IPS-NIHi11 (cell line): ENCODE data around the gene AMPH.
"Not testable (repeated sequence)": the region's sequence is repeated elsewhere in the genome, so short reads cannot be mapped to it uniquely, and the experiment has no call there.

Experiments
- DNase-seq: peaks from one replicate; pipeline ENCODE4 v3.0.0; 2012; ENCODE audit warnings: mixed read lengths, low spot score

Gene AMPH

DNA sequence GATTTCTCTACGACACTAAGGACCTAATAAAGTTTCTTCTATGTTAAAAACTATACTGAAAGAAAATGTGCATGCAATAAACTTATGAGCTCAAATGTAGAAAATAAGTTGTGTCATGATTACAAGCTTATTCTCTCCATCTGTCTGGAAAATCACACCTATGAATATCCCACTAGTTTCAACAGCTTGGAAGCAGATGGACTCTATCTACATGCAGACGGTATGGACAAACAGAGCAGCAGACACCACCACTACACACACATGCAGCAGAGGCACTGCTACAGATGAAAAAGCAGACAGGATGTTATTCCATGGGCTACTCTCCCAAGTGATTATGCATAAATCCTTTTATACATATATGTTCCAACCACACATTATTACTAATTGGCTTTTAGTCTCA, 234.3 kb downstream of the AMPH start:
- no peak for DNase-seq

DNA sequence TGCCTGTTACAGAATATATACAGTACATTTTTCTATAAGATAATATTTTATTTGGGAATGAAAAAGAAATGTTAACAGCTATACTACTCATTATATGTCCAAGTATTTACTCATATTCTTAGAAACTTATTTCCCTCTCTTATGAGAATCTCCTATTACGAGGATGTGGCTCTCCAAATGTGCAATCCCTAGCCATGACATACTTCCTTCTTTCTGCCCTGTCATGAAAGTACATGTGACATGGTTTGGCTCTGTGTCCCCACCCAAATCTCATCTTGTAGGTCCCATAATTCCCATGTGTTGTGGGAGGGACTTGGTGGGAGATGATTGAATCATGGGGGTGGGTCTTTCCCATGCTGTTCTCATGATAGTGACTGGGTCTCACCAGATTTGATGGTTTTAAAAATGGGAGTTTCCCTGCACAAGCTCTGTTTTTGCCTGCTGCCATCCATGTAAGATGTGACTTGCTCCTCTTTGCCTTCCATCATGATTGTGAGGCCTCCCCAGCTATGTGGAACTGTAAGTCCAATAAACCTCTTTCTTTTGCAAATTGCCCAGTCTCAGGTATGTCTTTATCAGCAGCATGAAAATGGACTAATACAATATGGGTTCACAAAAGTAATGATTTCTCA, 235.1 kb downstream of the AMPH start:
- DNase-seq, result not testable (repeated sequence)

DNA sequence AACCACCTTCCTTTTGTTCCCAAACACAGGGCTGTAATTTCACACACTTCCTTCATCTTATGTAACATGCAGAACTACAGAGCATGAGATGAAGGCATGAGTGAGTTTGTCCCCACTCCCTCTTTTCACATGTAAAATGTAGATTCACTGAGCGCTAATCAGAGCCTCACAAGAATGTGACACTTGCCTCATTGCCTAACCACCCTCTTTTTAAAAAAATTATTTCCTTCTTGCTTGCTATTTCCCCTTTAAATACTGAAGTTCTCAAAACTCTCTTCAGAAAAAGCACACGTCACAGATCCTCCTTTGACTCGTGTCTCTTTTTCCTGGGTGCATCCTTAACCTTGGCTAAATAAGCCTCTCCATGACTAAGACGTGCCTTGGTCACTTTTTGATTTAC, 236.5 kb downstream of the AMPH start:
- DNase-seq, result no peak

DNA sequence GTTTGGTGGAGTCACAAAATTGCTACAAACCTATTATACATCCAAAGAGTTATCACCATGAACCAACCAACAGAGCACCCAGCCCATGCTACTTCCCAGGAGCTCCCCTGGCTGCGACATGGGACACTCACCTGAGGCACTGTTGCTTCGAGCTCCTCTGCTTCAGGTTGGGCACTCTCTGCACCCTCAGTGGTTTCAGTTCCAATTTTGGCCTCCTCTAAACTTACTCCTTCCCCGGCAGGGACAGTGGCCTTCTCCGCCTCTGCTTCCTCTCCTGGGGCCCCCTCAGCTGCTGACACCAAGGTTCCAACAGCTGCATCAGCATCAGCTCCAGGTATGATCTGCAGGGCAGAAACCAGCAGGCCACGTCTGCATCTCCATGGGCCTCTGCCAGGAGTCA, 237.3 kb downstream of the AMPH start:
- no peak for DNase-seq

DNA sequence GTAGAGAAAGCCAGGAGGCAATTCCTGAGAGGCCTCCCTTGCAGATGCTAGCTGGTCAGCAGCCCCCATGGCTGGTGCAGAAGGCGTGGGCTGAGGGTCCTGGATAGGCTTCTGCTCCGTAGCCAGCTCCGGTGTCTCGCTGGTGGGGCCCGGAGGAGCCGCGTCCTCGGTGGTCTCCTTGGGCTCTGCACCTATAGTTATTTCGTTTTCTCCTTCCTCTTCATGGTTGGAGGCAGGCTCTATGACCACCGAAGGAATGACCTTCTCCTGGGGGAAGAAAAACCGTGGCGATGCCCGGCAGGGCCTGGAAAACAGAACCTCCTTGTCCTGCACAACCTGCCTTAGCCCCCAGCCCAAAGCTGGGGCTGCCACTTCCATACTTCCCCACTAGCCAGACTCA, 239.4 kb downstream of the AMPH start:
- DNase-seq, result no peak

DNA sequence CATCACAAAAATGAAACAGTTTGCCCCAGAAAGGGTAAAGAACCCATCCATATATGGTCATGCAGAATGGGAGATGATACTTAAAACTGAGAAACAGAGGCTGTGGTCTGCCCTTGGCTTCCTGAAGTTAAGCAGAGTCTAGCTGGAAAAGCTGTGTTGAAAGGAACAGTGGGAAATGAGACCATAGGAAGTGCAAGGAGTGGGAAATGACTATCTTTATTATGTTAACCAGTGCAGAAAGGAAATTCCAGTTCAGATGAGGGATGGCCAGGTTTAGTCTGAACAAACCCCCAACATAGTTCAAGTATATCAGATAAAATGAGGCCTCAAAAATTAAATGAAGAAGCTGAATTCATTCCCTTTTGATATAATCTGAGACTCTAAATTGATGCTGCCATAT, 245.5 kb downstream of the AMPH start:
- no peak for DNase-seq

DNA sequence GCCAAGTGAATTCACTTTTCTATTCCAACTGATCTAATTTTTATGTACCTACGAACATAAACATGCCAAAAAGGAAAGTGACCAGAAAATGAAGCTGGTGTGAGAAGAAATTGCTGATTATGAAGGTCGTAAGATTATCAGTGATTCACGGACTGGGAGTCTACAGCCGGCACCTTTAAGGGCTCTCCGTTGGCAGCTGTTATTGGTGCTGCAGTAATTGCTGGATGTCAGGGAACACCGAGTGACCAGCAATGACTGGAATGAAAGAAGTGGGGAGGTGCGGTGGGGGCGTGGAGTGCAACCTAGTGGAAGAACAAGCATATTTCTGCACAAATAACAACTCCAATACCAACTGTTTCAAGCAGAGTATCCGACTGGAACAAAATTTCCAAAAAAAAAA, 247.9 kb downstream of the AMPH start:
- no peak for DNase-seq

DNA sequence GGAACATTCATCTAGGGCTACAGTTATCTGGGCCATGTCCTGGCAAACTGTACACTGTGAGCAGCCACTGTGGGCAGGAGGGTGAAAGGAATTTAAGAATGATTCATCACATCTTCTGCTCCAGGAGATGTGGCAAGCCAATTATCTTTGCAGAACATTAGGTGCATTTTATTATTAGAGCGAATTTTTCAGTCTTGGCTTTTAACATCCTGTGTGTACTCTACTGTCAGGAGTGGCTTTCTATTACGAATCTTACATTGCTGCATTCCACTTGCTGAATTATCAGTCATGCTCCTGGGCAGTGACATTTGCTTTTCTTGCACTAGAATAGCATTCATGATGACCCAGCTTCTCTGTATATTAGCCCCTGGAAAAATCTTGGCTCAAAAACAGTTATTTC, 248.5 kb downstream of the AMPH start:
- DNase-seq, result no peak

DNA sequence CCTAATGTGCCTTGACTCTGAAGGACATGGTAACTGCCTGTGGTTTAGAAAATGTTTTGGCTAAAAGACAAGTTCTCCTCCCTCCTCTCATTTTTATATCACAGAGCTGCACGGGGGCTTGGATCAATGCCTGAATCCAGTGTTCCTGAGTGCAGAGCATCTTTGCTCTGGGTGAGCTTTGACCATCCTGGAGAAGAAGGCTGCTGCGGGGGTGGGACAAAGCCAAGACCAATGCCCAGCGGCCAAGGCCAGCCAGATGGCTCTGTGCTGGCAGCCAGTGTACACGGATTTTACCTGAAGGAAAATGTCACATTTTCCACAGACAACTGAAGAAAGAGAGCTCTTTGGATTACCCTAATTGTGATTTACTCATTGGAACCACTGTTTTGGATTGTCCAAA, 255.7 kb downstream of the AMPH start:
- DNase-seq, result no peak

DNA sequence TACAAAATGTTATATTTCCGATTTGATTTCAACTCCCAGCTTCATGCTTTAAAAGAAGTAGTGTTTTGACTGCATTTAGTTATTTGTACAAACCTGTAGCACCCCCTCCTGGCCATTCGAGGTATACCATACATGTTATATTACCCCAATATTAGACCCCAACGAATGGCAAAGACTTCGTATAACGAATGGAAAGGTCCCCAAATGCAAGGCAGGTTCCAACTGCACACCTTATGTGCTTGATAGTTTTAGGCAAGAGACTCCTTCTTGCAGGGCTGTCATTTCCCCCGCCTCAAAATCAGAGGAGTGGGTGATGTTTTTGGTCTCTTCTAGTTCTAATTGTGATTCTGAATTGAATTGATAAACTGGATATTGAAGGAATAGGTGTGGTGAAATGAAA, 256.7 kb downstream of the AMPH start:
- DNase-seq, result peak; percentile 49

DNA sequence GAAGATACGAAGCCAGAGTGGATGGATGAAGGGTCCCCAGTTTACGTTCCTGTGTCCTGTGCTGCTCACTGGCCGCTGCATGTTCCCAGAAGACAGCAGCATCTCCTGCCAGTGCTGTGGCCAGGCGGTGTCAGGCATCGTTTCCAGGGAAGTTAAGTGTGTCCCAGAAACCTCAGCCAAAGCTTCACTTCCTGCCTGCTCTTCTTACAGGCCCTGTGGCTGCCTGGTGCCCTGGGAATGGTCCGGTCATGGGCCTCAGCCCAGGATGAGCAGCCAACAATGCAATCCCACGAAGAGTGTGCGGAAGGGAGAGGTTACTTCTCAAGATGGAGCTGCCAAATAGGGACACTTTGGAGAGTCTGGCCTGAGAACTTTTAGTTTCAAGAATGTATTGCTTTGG, 258.0 kb downstream of the AMPH start:
- DNase-seq, result no peak

DNA sequence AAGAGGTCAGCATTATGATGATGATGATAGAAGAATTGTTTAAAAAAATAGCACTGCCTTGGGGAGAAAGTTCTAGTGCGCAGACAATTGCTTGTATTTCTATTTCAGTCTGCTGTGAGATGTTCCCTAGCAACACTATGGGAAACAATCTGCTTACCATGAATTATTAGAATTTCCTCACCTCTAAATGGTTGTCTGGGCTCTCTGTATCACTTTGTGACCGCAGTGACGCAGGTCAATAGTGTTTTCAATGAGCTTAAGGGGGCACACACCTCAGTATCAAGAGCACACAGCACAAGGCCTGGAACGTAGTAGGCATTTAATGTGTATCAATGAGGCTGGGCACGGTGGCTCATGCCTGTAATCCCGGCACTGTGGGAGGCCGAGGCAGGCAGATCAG, 258.9 kb downstream of the AMPH start:
- DNase-seq, result no peak

DNA sequence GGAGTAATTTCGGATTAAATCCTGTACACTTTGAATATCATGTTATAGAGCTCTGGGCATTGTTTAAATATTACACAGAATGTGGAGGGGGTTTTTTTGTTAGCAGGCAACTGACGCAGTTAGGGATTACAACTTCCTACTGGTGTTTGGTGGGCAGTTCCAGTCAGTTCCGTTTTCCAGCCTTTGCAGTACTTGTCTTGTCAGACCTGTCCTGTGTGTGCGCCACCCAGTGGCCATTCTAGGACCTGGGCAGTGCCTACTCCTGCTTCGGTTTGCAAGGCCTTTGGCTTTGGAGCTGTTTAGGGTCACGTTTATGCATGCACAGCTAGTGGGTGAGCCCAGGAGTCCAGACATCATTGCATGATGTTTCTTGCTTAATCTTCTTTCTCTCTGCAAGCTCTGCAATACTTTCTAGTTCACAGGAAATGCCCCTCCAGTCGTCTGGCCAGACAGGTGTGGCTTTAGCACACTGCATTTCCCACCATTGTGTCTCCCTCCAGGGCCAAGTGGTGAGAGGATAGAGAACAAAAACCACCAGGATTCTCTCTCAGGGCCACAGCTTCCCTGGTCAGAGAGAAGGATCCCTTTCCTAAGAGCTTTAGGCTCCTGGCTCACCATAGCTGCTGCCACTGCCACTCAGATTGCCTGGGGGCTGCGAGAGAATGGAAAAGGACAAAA, 261.2 kb downstream of the AMPH start:
- peak; percentile 82 for DNase-seq

DNA sequence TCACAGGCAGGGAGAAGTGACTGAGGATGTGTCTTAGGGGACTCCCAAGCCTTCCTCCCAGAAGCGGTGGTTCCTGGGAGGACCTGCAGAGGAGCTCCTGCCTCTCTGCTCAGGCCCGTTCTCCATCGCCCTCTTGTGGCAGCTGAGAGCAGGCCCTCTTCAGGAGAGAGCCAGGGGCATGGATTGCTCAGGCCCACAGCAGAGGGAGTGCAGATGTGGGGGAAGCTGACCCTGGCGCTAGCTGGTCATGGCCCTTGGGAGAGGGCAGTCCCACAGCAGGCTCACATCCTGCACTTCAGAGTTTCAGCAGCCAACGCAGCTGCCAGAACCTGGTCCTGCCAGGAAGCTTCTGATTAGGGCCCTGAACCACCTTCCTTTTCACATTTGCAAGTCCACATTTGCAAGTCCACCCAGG, 263.0 kb downstream of the AMPH start:
- peak; percentile 75 for DNase-seq

DNA sequence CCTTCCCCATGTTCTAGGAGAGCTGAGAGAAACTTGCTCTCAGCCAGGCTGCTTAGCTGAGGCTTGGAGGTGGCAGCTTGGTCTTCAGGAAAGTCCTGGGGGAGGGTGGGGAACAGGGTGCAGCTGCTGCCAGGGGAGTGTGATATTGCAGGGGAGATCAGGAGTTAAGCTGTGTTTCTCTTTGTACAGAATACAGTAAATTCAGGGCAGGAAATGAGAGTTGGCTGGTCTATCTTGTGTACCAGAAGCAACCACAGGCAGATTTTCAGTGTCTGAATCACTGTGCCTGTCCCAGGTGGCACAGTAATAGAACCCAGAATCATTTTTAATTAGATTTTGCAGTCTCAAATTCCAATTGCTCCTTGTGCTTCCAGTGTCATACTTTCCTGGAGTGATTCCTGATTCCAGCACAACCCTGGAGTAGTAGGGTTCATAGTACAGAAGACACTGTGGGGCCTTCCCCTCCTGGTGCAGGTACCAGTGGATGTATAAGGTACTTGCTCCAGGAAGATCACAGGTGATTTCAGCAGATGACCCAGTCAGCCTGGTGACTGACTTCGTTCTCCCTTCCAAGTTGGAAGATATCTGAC, 263.8 kb downstream of the AMPH start:
- no peak for DNase-seq

DNA sequence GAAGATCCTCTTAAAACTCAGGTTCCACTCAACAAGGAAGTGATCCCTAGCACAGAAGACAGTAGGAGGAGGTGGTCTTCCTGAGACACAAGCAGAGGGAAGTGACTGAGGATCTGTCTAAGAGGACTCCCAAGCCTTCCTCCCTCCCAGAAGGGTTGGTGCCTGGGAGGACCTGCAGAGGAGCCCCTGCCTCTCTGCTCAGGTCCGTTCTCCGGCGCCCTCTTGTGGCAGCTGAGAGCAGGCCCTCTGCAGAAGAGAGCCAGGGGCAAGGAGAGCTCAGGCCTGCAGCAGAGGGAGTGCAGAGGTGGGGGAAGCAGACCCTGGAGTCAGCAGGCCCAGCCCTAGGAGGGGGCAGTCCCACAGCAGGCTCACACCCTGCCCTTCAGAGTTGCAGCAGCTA, 267.8 kb downstream of the AMPH start:
- DNase-seq, result peak; percentile 60

DNA sequence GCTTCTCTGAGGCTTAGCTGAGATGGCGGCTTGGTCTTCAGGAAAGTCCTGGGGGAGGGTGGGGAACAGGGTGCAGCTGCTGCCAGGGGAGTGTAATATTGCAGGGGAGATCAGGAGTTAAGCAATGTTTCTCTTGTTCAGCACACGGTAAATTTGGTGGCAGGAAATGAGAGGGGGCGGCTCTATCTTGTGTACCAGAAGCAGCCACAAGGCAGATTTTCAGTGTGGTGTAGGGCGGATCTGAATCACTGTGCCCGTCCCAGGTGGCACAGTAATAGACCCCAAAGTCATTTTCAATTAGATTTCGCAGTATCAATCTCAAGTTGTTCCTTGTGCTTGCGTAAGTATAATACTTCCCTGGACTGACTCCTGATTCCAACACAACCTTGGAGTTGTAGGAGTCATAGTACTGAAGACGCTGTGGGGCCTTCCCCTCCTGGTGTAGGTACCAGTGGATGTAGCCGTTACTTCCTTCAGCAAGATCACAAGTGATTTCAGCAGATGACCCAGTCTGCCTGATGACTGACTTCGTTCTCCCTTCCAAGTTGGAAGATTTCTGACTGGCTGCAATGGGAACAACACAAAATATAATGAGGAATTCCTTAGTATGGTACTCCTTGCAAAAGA, 268.4 kb downstream of the AMPH start:
- DNase-seq, result not testable (repeated sequence)

DNA sequence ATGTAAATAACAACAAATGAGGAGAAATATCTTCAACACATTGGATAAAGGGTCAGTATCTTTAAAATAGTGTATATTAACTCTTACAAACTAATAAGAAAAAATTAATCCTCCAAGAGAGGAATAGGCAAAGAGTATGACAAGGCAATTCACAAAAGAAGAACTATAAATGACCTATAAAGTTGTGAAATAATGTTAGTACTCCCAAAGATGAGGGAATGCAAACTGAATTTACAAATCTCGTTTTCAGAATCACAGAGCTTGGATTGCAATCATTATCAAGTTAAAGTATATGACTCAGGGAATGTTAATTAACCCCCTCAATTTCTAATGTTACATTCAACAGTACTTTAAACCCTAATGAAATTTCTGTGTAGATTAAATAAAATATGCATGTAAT, 270.4 kb downstream of the AMPH start:
- no peak for DNase-seq

DNA sequence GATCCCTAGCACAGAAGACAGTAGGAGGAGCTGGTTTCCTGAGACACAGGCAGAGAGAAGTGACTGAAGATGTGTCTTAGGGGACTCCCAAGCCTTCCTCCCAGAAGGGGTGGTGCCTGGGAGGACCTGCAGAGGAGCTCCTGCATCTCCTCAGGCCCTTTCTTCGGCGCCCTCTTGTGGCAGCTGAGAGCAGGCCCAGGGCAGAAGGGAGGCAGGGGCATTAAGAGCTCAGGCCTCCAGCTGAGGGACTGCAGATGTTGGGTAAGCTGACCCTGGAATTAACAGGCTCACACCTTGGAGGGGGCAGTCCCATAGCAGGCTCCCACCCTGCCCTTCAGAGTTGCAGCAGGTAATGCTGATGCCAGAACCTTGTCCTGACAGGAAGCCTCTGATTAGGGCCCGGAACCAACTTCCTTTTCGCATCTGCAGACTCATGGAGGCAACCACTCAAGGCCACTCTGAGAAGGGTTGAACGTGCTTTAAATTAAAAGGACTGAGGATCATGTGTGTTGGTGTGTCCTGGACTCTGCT, 272.0 kb downstream of the AMPH start:
- not testable (repeated sequence) for DNase-seq

DNA sequence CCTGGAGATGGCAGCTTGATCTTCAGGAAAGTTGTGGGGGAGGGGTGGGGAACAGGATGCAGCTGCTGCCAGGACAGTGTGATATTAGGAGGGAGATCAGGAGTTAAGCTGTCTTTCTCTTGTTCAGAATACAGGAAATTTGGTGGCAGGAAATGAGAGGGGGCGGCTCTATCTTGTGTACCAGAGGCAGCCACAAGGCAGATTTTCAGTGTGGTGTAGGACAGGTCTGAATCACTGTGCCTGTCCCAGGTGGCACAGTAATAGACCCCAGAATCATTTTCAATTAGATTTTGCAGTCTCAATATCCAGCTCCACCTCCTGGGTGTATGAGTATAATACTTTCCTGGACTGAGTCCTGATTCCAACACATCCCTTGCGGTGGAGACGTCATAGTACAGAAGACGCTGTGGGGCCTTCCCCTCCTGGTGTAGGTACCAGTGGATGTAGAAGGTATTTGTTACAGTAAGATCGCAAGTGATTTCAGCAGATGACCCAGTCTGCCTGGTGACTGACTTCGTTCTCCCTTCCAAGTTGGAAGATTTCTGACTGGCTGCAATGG, 272.8 kb downstream of the AMPH start:
- not testable (repeated sequence) for DNase-seq

DNA sequence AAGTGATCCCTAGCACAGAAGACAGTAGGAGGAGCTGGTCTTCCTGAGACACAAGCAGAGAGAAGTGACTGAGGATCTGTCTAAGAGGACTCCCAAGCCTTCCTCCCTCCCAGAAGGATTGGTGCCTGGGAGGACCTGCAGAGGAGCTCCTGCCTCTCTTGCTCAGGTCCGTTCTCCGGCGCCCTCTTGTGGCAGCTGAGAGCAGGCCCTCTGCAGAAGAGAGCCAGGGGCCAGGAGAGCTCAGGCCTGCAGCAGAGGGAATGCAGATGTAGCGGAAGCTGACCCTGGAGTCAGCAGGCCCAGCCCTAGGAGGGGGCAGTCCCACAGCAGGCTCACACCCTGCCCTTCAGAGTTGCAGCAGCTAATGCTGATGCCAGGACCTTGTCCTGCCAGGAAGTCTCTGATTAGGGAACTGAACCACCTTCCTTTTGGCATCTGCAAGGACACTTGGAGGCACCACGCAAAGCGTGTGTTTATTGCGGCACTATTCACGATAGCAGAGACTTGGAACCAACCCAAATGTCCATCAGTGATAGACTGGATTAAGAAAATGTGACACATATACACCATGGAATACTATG, 276.8 kb downstream of the AMPH start:
- peak; percentile 23 for DNase-seq

DNA sequence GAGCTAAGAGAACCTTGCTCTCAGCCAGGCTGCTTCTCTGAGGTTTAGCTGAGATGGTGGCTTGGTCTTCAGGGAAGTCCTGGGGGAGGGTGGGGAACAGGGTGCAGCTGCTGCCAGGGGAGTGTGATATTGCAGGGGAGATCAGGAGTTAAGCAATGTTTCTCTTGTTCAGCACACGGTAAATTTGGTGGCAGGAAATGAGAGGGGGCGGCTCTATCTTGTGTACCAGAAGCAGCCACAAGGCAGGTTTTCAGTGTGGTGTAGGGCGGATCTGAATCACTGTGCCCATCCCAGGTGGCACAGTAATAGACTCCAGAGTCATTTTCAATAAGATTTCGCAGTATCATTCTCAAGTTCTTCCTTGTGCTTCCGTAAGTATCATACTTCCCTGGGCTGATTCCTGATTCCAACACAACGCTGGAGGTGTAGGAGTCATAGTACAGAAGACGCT, 277.7 kb downstream of the AMPH start:
- not testable (repeated sequence) for DNase-seq
